SU-DHL-6 (cell line): ENCODE measurements around the gene DMRT1.

ENCODE experiments used
- H2AFZ ChIP-seq: fragments of 200-600 bp; sonication (generic); 2 replicates; pipeline ENCODE4 v1.6.1; 2014; ENCODE audit warnings: low read depth, mild to moderate bottlenecking, moderate library complexity, mixed read lengths, antibody characterized with exemption, low read length; ENCODE audit not compliant: severe bottlenecking
- H3F3A ChIP-seq: fragments of 200-600 bp; shearing (Covaris generic); 2 replicates; pipeline ENCODE4 v1.6.0; 2016; ENCODE audit warnings: antibody characterized with exemption, mild to moderate bottlenecking; ENCODE audit not compliant: insufficient read depth
- H3K27ac ChIP-seq: fragments of 200-600 bp; sonication (generic); 2 replicates; pipeline ENCODE4 v1.5.1; 2016; ENCODE audit warnings: low read depth, mild to moderate bottlenecking, low read length, moderate library complexity, mixed read lengths
- H3K27me3 ChIP-seq: fragments of 200-600 bp; sonication (generic), shearing (Covaris generic); 2 replicates; pipeline ENCODE4 v1.6.0; 2014; ENCODE audit warnings: mild to moderate bottlenecking, low read length
- H3K36me3 ChIP-seq: fragments of 200-600 bp; sonication (generic); 2 replicates; pipeline ENCODE4 v1.6.1; 2014; ENCODE audit warnings: mild to moderate bottlenecking, low read length, mixed read lengths
- H3K4me2 ChIP-seq: fragments of 300-600, 200-600 bp; shearing (Covaris generic), sonication (generic); 2 replicates; pipeline ENCODE4 v1.6.0; 2014; ENCODE audit warnings: low read length, low read depth, mild to moderate bottlenecking; ENCODE audit not compliant: poor library complexity, severe bottlenecking
- H3K4me3 ChIP-seq: fragments of 200-600 bp; sonication (generic); 2 replicates; pipeline ENCODE4 v1.5.1; 2014; ENCODE audit warnings: antibody characterized with exemption, low read length, mild to moderate bottlenecking, mixed read lengths; ENCODE audit not compliant: insufficient read depth, poor library complexity, severe bottlenecking
- H3K79me2 ChIP-seq: fragments of 200-600 bp; sonication (generic); 2 replicates; pipeline ENCODE4 v1.6.1; 2014; ENCODE audit warnings: mild to moderate bottlenecking, low read length, moderate library complexity; ENCODE audit not compliant: insufficient read depth
- H3K9ac ChIP-seq: fragments of 200-600 bp; sonication (generic); 2 replicates; pipeline ENCODE4 v1.7.0; 2014; ENCODE audit warnings: mild to moderate bottlenecking, low read length
- H3K9me2 ChIP-seq: fragments of 200-600 bp; sonication (generic); replicated peaks from 2 replicates; pipeline ENCODE4 v1.6.1; 2014; ENCODE audit warnings: low read length; ENCODE audit not compliant: insufficient read depth
- H3K9me3 ChIP-seq: fragments of 200-600 bp; sonication (generic); 2 replicates; pipeline ENCODE4 v1.6.1; 2014; ENCODE audit warnings: low read length, mixed read lengths; ENCODE audit not compliant: insufficient read depth
- H4K20me1 ChIP-seq: fragments of 200-600 bp; sonication (generic); 2 replicates; pipeline ENCODE4 v1.6.1; 2014; ENCODE audit warnings: low read depth, mild to moderate bottlenecking, antibody characterized with exemption, low read length, moderate library complexity, mixed read lengths
- EZH2phosphoT487 ChIP-seq: fragments of 200-600 bp; sonication (generic), shearing (Covaris generic); conservative IDR thresholded peaks from 2 replicates; pipeline ENCODE4 v1.6.1; 2018; ENCODE audit warnings: mild to moderate bottlenecking, antibody characterized with exemption, low read length, moderate library complexity, mixed read lengths
- TF ChIP-seq, protein P1 (sequence below): fragments of 200-600 bp; sonication (generic); IDR thresholded peaks from one replicate; pipeline ENCODE4 v1.5.1; 2017; ENCODE audit warnings: antibody characterized with exemption, mild to moderate bottlenecking, low read length, moderate library complexity; ENCODE audit not compliant: insufficient read depth, poor library complexity, severe bottlenecking

The DMRT1 gene

GRCh38 chr9:846852-847251, 5.4 kb downstream of the DMRT1 start:
- Histone ChIP-seq H3K9ac (no peak overlapping the region), H4K20me1 (no peaks in the 10 kb centered on the region), H3K9me3 (no peaks in the 10 kb centered on the region), H3K79me2 (no peaks in the 10 kb centered on the region), H2AFZ (no peak overlapping the region), H3K27me3 (no peaks in the 10 kb centered on the region), H3K4me2 (no peak overlapping the region), H3F3A (no peaks in the 10 kb centered on the region), H3K36me3 (no peaks in the 10 kb centered on the region), H3K27ac (no peak overlapping the region), H3K4me3 (no peak overlapping the region), H3K9me2 (no peaks in the 10 kb centered on the region)
- TF ChIP-seq, protein P1, sequence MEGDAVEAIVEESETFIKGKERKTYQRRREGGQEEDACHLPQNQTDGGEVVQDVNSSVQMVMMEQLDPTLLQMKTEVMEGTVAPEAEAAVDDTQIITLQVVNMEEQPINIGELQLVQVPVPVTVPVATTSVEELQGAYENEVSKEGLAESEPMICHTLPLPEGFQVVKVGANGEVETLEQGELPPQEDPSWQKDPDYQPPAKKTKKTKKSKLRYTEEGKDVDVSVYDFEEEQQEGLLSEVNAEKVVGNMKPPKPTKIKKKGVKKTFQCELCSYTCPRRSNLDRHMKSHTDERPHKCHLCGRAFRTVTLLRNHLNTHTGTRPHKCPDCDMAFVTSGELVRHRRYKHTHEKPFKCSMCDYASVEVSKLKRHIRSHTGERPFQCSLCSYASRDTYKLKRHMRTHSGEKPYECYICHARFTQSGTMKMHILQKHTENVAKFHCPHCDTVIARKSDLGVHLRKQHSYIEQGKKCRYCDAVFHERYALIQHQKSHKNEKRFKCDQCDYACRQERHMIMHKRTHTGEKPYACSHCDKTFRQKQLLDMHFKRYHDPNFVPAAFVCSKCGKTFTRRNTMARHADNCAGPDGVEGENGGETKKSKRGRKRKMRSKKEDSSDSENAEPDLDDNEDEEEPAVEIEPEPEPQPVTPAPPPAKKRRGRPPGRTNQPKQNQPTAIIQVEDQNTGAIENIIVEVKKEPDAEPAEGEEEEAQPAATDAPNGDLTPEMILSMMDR, result no peak
- TF ChIP-seq EZH2phosphoT487, result no peak

GRCh38 chr9:847505-847904, 6.0 kb downstream of the DMRT1 start:
- Histone ChIP-seq H3K27ac (no peak overlapping the region), H3K4me3 (no peak overlapping the region), H3F3A (no peaks in the 10 kb centered on the region), H2AFZ (no peak overlapping the region), H3K9me3 (no peaks in the 10 kb centered on the region), H3K36me3 (no peaks in the 10 kb centered on the region), H4K20me1 (no peaks in the 10 kb centered on the region), H3K79me2 (no peaks in the 10 kb centered on the region), H3K4me2 (no peak overlapping the region), H3K9ac (no peak overlapping the region), H3K27me3 (no peaks in the 10 kb centered on the region), H3K9me2 (no peaks in the 10 kb centered on the region)
- TF ChIP-seq EZH2phosphoT487, result no peak
- TF ChIP-seq, protein P1, result no peak

- Histone ChIP-seq H3K36me3 (no peaks in the 10 kb centered on the region), H3K9me3 (no peaks in the 10 kb centered on the region), H3K27ac (no peak overlapping the region), H2AFZ (no peak overlapping the region), H3K79me2 (no peaks in the 10 kb centered on the region), H3K9ac (no peak overlapping the region), H3K27me3 (no peaks in the 10 kb centered on the region), H3K4me3 (no peak overlapping the region), H3K4me2 (no peak overlapping the region), H4K20me1 (no peaks in the 10 kb centered on the region), H3K9me2 (no peaks in the 10 kb centered on the region), H3F3A (no peaks in the 10 kb centered on the region)
- TF ChIP-seq, protein P1, result no peak
- no peak for TF ChIP-seq EZH2phosphoT487
These were observed 7.9 kb downstream of the DMRT1 start for GRCh38 chr9:849431-849830.

- Histone ChIP-seq H3K9ac (no peak overlapping the region), H3K4me3 (no peak overlapping the region), H3K9me2 (no peaks in the 10 kb centered on the region), H3K36me3 (no peaks in the 10 kb centered on the region), H3K9me3 (no peaks in the 10 kb centered on the region), H3F3A (no peaks in the 10 kb centered on the region), H3K27ac (no peak overlapping the region), H3K4me2 (no peak overlapping the region), H4K20me1 (no peaks in the 10 kb centered on the region), H2AFZ (no peak overlapping the region), H3K79me2 (no peaks in the 10 kb centered on the region), H3K27me3 (no peaks in the 10 kb centered on the region)
- no peak for TF ChIP-seq EZH2phosphoT487
- TF ChIP-seq, protein P1, result no peak
These were observed 11.0 kb downstream of the DMRT1 start for GRCh38 chr9:852539-852938.
